Mesenteric fat pad (tissue), 1 donor: Measurements from ENCODE around the gene SHISA6. TPM values are rescaled to one million over a fixed set of nuclear protein-coding genes. Genes with fewer than 3 reads are reported as not detected.

Experiments used
- DNase-seq: peaks from one replicate; pipeline ENCODE4 v3.0.0-alpha.2; 2020; ENCODE audit warnings: low spot score
- total RNA-seq: library from RNA; stranded (reverse); fragmentation: NEBNext Ultra II Directional; extraction: Animal tissue kit (Norgen Biotek cat#: 25700); gene quantifications from one replicate; pipeline ENCODE4 v1.2.1, GENCODE V29; 2021
- donor health status: DM: yes; HTN: yes; CAD: no.

SHISA6 gene
- total RNA-seq, 1 donor from 2014 or later, result 1.2 TPM

GRCh38 chr17:11264183-11264871, 23.3 kb downstream of the SHISA6 start:
- no peak for DNase-seq

GRCh38 chr17:11267999-11268575, 27.1 kb downstream of the SHISA6 start:
- no peak for DNase-seq

GRCh38 chr17:11269210-11269609, 28.2 kb downstream of the SHISA6 start:
- no peak for DNase-seq

GRCh38 chr17:11272191-11272590, 31.2 kb downstream of the SHISA6 start:
- DNase-seq, result no peak

GRCh38 chr17:11273596-11273995, 32.6 kb downstream of the SHISA6 start:
- DNase-seq, result no peak

GRCh38 chr17:11274106-11274505, 33.1 kb downstream of the SHISA6 start:
- no peak for DNase-seq

GRCh38 chr17:11276486-11276885, 35.5 kb downstream of the SHISA6 start:
- DNase-seq, result no peak

- DNase-seq, result no peak
Measured at GRCh38 chr17:11278186-11278991, 37.4 kb downstream of the SHISA6 start.

GRCh38 chr17:11278992-11279270, 37.9 kb downstream of the SHISA6 start:
- no peak for DNase-seq

GRCh38 chr17:11279776-11280344, 38.8 kb downstream of the SHISA6 start:
- DNase-seq, result no peak

GRCh38 chr17:11282586-11282985, 41.6 kb downstream of the SHISA6 start:
- DNase-seq, result no peak

- DNase-seq, result no peak
Measured at GRCh38 chr17:11284811-11285210, 43.8 kb downstream of the SHISA6 start.

GRCh38 chr17:11285946-11286345, 44.9 kb downstream of the SHISA6 start:
- DNase-seq, result no peak

- DNase-seq, result no peak
Measured at GRCh38 chr17:11287791-11288190, 46.8 kb downstream of the SHISA6 start.

- DNase-seq, result no peak
Measured at GRCh38 chr17:11290814-11291213, 49.8 kb downstream of the SHISA6 start.

GRCh38 chr17:11292491-11292890, 51.5 kb downstream of the SHISA6 start:
- DNase-seq, result no peak

- DNase-seq, result no peak
Measured at GRCh38 chr17:11293480-11293879, 52.5 kb downstream of the SHISA6 start.

GRCh38 chr17:11294826-11295225, 53.8 kb downstream of the SHISA6 start:
- no peak for DNase-seq

GRCh38 chr17:11296994-11297393, 56.0 kb downstream of the SHISA6 start:
- no peak for DNase-seq

GRCh38 chr17:11298401-11298800, 57.4 kb downstream of the SHISA6 start:
- DNase-seq, result no peak

- DNase-seq, result no peak
Measured at GRCh38 chr17:11300201-11300600, 59.2 kb downstream of the SHISA6 start.

- no peak for DNase-seq
Measured at GRCh38 chr17:11300738-11301137, 59.7 kb downstream of the SHISA6 start.
